GM20000 (cell line): ENCODE measurements around the gene GZF1.

Experiments used
- DNase-seq: peaks from one replicate; pipeline ENCODE4 v3.0.0; 2012; ENCODE audit warnings: low spot score
- TF ChIP-seq, protein P1 (sequence below): IDR thresholded peaks from 2 replicates; pipeline ENCODE4 v1.5.1; 2012; ENCODE audit warnings: mild to moderate bottlenecking, control low read depth; ENCODE audit errors: extremely low read depth, missing control alignments

Gene GZF1

DNA sequence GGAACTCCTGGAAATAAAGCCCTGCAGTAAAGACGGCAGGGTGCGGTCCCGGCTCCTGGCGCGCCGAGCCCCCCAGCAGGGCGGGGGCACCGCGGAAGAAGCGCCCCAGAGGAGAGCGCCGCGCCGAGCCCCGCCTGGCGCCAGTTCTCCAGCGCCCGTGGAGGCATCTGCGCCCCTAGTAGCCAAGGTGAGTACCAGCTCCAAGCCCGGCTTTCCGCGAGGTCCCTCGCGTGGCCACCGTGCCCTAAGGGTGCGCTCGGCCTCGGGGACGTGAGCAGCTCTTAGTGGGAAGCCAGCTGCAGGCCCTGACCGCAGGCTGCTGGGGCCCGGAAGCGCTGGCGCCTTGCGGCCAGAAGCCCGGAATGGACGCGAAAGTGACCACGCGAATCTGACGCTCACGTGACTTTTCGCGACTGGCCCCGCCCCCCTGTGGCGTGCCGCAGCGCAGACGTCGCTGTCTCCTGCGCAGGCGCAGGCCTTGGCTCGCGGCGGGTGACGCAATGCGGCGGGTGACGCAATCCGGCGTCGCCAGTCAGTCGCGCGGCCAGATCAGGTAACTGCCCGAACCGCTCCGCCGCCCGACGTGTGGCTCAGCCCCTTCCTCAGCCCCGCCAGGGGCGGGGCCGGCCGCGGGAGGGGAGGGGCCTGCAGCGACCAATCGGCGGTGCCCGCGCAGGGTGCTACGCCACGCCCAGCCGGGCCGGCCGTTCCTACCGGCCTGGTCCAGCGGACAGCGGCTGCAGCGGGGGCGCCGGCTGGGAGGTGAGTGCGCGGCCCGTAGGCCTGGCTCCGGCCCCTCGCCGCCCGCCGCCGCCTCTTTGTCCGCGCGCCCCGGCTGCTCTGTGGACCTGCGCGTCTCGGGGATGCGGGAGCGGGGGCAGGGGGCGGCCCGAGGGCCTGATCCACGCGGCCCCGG is at the start of gene GZF1:
Gene GZF1, plus strand, starts transcription at position 707 of the 916 bp plus-strand sequence. CDS start 2,202 bp downstream, outside the sequence.
- peak; percentile 99 for DNase-seq
- TF ChIP-seq, protein P1, sequence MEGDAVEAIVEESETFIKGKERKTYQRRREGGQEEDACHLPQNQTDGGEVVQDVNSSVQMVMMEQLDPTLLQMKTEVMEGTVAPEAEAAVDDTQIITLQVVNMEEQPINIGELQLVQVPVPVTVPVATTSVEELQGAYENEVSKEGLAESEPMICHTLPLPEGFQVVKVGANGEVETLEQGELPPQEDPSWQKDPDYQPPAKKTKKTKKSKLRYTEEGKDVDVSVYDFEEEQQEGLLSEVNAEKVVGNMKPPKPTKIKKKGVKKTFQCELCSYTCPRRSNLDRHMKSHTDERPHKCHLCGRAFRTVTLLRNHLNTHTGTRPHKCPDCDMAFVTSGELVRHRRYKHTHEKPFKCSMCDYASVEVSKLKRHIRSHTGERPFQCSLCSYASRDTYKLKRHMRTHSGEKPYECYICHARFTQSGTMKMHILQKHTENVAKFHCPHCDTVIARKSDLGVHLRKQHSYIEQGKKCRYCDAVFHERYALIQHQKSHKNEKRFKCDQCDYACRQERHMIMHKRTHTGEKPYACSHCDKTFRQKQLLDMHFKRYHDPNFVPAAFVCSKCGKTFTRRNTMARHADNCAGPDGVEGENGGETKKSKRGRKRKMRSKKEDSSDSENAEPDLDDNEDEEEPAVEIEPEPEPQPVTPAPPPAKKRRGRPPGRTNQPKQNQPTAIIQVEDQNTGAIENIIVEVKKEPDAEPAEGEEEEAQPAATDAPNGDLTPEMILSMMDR: no peak

DNA sequence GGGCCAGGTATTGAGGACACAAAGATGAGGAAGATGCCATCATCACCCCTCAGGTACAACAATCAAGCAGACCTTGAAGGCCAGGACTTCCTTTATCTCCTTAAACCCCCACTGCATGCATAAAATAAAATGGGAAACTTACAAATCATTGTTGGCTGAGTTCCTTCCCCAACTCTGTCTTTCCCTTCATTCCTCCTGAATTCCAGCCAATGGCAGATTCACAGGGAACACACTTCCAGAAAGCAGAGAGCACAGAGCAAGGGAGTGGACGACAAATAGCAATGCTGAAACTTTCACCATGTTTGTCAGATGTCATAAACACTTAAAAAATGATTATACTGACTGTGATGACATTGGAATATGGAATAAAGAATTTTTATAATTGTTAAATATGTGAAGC is 48.7 kb upstream of the GZF1 start:
- no peak for DNase-seq
- TF ChIP-seq, protein P1: no peak

DNA sequence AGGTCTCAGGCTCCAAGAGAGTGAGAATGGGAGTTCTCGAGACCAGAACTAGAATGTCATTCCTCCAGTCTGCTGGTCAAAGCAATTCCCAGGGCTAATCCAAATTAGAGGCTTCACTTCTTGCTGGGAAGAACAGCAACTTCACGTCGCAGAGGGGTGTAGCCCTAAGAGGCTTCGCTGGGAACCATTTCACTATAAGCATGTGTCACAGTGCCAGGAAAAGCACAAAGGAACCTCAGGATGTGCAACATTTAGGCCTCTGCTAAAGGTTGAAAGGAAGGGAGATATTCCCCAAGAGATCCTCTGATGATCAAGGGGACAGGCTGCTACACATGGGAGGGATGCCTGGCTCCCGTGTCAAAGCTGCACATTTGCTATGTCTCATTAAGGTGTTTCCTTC is 47.3 kb upstream of the GZF1 start:
- DNase-seq: no peak
- TF ChIP-seq, protein P1: no peak

DNA sequence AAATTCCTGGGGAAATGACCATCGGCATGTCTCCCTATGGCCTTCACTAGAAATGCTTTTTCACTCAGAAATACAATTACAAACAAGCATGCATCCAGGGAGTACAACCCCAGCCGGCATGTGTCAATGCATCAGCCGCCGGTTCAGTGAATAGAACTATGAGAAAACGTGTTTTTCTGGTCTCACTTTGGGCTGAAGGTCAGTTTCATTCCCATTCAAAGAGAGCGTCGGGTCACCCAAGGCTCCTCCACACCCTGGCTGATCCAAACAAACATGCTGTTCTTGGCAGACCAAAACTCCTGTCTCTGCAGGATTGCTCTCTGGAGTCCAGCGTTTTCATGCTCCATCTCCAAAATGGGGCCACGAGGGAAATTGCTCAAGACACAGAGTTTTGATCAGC is 46.9 kb upstream of the GZF1 start:
- TF ChIP-seq, protein P1: no peak
- DNase-seq: no peak

DNA sequence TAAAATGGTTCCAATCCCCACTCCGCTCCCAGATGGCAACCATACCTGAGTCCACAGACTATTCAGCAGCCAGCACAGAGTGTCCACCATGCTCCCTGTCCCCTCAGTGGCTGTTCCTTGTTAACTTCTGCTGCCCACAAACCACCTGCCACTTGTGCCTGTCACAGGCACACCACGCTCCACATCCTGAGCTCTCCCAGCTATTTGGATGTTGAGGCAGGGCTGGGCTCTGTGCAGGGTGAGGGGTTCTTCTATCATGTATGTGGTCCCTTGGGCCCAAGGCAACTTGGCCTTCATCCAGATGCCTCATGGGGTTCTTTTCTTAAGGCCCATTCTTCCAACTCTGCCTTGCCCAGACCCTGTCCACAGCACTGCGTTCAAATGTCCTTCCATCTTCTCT is 45.4 kb upstream of the GZF1 start:
- TF ChIP-seq, protein P1: no peak
- DNase-seq: no peak

DNA sequence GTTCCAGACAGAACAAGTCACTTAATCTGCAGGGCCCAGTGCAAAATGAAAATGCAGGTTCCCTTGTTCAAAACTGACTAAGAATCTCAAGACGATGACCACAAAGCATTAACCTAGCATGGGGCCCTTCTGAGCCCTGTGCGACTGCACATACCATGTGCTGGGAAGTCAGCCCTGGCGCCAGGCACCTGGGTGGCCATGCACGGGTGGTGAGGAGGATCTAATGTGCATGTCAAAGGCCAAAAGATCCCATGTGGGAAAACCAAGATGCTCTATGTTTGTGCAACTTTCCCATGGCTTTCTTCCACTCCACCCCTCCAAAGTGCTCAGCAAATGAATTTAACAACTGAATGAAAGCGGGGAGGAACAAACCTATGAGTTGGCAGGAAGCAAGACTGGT is 44.9 kb upstream of the GZF1 start:
- TF ChIP-seq, protein P1: no peak
- no peak for DNase-seq

DNA sequence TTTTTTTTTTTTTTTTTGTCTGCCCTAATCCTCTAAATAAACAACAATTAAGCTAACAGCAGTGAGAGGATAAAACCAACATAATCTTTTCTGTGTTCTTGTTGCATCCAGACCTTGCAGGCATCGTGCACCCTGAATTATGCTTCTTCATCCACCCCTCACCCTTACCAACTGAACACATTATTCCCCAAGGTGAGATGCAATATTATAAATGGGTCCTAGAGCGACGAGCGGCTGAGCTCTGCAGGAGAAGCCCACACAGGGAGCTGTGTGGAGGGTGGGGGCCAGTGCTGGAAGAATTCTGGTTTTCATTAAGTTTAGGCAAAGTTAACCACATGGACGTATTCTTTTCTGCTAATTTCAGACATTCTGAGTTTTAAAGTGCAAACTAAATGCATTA is 43.6 kb upstream of the GZF1 start:
- no peak for DNase-seq
- TF ChIP-seq, protein P1: no peak
